Coronary artery (tissue), 2 donors: ENCODE data around the gene HFE.

Source experiments
- DNase-seq: peaks from one replicate; pipeline ENCODE4 v3.0.0-alpha.2; 2017; ENCODE audit warnings: low spot score
- H3K27ac ChIP-seq, 2 donors: fragments of 200-600 bp; sonication (generic); one replicate each; pipeline ENCODE4 v1.5.1; 2016 to 2019
- H3K4me3 ChIP-seq: fragments of 200-600 bp; sonication (generic); 2 replicates; pipeline ENCODE4 v1.5.1; 2016; ENCODE audit warnings: mild to moderate bottlenecking, moderate library complexity
- TF ChIP-seq, protein P1 (sequence below): fragments of 200-600 bp; sonication (generic); IDR thresholded peaks from one replicate; pipeline ENCODE4 v1.5.1; 2019; ENCODE audit warnings: antibody characterized with exemption

The HFE gene

DNA sequence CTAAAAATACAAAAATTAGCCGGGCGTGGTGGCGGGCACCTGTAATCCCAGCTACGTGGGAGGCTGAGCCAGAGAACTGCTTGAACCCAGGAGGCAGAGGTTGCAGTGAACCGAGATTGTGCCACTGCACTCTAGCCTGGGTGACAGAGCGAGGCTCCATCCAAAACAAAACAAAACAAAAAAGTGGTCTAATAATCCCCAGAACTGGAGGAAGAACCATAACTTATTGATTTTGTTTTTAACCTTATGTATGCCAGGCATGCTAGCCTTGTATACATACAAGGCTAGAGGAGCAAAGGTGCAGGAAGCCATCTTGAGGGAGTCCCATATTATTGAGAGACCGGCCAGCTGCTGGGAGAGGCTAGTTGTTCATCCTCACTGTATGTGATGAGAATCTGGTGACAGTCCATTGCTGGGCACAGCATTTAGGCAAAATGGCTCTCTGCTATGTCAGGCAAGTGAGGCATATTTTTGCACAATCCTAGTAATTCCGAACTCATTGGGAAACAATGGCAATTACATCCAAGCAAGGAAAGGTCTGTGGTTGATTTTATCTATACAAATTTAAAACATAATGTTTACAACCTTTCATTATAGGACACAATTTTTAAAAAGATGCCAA, 18.0 kb downstream of the HFE start:
- TF ChIP-seq, protein P1, sequence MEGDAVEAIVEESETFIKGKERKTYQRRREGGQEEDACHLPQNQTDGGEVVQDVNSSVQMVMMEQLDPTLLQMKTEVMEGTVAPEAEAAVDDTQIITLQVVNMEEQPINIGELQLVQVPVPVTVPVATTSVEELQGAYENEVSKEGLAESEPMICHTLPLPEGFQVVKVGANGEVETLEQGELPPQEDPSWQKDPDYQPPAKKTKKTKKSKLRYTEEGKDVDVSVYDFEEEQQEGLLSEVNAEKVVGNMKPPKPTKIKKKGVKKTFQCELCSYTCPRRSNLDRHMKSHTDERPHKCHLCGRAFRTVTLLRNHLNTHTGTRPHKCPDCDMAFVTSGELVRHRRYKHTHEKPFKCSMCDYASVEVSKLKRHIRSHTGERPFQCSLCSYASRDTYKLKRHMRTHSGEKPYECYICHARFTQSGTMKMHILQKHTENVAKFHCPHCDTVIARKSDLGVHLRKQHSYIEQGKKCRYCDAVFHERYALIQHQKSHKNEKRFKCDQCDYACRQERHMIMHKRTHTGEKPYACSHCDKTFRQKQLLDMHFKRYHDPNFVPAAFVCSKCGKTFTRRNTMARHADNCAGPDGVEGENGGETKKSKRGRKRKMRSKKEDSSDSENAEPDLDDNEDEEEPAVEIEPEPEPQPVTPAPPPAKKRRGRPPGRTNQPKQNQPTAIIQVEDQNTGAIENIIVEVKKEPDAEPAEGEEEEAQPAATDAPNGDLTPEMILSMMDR = no peak
- Histone ChIP-seq H3K27ac (no peak overlapping the region), H3K4me3 (no peak overlapping the region)

DNA sequence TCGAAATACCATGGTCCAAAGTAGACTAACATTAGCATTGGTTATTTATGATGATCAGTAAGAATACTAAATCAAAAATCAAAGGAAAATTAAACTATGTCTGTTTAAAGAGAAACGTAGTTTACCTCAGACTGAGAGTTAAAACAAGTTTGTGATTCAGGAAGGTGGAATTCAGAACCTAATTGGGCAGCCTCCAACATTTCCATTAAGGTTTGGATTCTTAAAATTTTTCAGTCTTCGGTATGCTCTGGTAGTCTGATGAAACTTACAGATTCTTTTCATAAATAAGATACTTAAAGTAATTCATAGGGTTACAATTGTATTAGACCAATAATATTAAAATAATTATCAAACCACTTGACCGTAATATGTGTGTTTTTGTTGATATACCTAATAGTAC, 18.6 kb downstream of the HFE start:
- Histone ChIP-seq H3K4me3 (no peak overlapping the region), H3K27ac (no peak overlapping the region)
- DNase-seq = no peak
- TF ChIP-seq, protein P1 = no peak

More for the DNA sequence above, 18.0 kb downstream of the HFE start:
- DNase-seq = no peak

DNA sequence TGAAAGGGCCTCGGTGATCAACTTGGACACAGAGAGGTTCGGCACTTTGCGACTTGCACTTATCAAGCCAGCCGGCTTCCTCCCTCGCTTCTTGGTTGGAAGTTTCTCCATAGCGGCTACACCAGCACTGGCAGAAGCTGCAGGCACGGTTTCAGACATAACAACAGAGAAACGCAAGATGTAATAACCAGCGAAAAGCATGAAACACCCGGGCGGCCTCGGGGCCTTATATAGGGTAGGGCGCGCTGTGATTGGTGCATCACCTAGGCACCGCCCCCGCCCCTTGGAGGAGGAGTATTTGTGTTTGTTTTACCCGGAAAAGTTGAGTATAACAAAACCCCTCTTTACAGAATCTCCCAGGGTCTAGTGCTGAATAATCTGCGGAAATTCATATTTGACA, 20.7 kb downstream of the HFE start:
- no peak overlapping the region for H3K4me3 ChIP-seq
- H3K27ac ChIP-seq = no peak overlapping the region
- DNase-seq = no peak
- TF ChIP-seq, protein P1 = no peak

DNA sequence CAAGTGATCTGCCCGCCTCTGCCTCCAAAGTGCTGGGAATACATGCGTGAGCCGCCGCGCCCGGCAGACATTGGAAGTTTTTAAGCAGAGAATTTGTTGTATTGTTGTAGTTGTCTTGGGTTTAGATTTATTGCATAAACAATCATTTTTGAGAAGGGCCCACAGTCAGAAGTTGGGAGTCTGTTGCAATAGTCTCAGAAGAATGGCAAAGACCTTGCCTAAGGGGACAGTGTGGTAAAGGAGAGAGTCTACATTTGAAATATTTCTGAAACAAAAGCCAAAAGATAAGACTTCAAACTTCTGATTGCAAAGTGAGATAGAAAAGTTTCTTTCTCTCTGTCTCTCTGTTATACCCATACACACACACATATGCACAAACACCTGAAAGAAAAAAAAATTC, 22.5 kb downstream of the HFE start:
- no peak overlapping the region for H3K4me3 ChIP-seq
- TF ChIP-seq, protein P1 = no peak
- no peak overlapping the region for H3K27ac ChIP-seq
- no peak for DNase-seq

DNA sequence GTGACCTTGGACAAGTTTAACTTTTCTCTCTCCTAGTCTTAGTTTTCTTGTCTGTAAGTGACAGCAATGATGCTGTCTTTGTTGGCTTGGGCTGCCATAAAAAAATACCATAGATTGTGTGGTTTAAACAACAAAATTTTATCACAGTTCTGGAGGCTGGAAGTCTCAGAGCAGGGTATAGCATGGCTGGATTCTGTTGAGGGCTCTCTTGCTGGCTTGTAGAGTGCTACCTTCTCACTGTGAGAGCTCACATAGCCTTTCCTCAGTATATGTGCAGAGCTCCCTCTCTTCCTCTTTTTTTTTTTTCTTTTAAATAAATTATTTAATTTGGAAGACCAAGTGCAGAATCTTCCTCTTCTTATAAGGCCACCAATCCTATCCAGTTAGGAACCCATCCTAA, 26.3 kb downstream of the HFE start:
- TF ChIP-seq, protein P1 = no peak
- no peak for DNase-seq
- H3K27ac ChIP-seq = no peak overlapping the region
- H3K4me3 ChIP-seq = no peak overlapping the region

DNA sequence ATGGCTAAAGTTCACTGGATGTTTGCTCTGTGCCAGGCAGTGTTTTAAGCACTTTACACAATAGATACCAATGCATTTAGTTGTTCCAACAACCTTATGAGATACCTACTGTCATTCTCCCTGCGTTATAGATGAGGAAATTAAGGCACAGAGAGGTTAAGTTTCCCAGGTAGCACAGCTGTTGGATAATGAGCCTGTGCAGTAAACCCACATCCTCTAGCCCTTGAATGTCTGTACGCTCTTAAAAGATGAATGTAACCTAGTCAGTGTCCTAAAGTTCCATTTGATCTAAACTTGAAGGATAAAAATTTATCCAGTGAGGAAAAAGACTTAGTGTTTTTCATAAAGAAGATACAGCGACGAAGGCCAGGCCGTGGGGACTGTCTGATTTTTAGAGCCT, 28.0 kb downstream of the HFE start:
- DNase-seq = no peak
- TF ChIP-seq, protein P1 = no peak
- Histone ChIP-seq H3K4me3 (no peak overlapping the region), H3K27ac (no peak overlapping the region)

DNA sequence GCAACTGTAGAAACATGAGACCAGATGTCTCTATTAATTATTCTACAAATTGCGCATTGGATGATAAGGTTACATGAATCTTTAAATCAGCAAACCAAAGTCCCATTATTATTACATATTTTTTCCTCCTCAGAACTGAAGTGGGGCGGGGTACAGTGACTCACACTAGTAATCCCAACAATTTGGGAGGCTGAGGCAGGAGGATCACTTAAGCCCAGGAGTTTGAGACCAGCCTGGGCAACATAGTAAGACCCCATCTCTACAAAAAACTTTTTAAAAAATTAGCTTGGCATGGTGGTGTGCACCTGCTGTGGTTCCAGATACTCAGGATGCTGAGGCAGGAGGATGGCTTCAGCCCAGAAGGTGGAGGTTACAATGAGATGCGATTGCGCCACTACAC, 29.0 kb downstream of the HFE start:
- TF ChIP-seq, protein P1 = no peak
- no peak for DNase-seq
- no peak overlapping the region for H3K27ac ChIP-seq
- H3K4me3 ChIP-seq = no peak overlapping the region
